CD4-positive, alpha-beta T cell treated with Interleukin-15 for 1 hour (primary cell): ENCODE data around the gene GALR2.
"Not testable (repeated sequence)": the region's sequence is repeated elsewhere in the genome, so short reads cannot be mapped to it uniquely, and the experiment has no call there.

ENCODE experiments used
- DNase-seq: peaks from one replicate; pipeline ENCODE4 v3.0.0-alpha.2; 2020

GALR2 gene

DNA sequence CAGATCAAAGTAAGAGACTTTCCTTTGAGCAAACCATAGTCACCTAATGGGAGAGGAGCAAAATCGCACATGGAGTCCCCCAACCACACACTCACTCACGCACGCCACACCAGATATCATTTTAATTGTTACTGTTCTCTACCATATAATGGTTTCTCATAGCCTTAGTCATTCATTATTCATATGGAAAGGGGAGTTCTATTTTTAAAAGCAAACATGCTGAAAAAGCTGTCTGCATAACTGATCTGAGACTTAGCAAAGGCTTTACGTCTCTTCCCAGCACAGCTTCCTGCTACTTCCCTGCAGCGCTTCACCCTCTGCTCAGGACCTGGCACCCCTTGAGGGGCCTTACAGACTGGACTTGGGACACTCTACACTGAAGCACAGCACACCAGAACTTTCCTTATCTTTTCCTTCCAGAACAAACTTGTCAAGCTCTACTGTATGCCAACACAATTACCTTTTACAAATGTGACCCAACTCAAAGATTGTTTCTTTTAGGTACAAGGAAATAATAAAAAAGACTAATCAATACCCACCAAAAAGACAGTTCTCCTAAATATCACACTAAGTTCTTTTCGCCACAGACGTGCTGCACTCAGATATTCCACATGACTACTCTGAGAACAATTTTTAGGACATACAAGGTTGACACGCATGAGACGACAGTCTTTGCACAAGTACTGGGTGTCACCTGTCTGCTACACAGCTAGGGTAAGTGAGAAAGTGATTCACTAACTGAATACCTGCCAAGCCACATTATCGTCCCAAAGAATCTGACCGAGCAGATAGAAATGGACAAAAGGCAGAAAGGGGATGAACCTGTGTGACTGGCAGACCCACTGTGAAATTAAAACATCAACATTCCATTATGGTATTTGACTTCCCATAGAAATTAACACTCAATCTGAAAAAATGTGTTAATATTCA lies 23.8 kb upstream of the GALR2 start:
- no peak for DNase-seq

DNA sequence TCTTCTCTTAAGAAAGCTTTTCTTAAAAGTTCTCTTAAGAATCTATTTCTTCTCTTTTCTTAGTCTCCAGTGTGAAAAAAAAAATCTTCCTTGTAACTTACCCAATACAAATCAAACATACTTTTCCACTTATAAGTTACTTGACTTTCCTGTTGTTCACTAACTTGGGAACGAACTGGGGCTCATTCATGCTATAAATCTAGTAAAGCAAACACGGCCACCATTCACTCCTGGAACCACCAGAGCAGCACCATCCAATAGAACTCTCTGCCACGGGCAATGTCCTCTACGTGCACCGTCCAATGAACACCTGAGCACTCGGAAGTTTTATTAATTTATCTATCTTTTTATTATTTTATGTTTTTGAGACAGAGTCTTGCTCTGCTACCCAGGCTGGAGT lies 23.0 kb upstream of the GALR2 start:
- no peak for DNase-seq

DNA sequence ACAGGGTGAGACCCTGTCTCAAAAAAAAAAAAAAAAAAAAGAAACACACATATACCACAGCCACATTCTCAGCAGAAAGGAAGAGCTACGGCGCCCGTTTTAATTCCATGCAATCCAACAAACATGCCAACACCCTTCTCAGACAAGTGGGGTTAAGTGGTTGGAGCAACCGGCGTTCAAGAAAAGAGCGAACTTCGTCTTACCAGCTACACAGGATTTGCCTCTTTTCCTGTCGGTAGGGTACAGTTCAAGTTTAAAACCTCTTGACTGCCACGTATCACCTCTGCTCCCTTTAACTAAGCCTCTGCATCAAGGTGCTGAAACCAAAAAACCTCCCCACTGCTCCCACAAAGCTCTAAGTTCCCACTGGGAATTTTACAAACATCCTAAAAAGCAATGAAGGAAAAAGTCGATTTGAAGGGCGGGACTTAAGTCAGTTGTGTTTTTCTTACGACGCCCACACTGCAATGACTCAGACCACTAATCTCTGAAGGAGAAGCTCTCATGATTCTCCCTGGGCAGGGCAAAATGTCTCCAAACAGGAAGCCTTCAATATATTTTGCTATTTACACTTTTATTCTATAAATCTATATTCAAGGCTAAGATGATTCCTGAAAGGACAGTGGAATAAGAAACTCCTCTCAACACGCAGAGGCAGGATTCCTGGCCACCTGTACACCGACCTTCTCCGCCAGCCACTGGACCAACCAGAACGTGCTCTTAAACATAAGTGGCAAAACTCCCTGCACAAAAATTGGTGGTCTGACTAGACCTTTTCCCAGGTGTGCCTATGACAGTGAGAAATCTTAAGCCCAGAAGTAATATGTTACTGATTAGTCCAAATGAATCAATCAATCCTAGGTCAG lies 21.1 kb upstream of the GALR2 start:
- DNase-seq = no peak

DNA sequence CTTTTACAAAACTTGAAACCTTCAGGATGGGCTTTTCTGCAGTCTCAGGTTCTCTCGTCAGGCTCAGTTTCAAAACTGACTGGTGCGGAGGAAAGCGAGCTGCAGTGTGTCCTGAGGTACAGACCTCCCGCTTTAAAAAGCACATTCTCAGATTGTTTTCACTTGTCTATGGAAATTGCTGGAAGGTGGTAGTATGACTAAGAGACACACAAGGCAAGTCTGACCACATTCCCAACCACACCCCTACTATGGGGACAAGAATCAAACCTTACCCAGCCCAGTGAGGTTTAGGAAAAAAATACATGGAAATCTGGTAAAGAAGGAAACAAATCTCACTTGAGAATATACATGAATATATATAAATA lies 20.5 kb upstream of the GALR2 start:
- no peak for DNase-seq

DNA sequence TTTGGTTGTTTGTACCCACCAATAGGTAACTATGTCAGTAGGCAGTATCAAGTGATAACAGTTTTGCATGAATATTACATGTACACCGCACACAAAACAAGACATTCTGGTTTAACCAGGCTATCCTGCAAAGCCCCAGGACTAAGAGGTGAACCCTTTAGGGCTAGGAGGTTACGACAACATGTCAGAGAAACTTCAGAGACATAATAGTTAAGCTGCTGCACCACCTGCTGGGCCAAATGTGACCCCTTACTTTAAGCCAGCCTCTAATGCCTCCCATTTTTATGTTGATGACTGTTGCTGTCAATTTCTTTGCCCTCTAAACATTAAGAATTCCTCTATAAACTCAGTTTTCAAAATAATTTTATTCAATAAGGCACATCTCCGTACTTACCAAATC lies 17.7 kb upstream of the GALR2 start:
- no peak for DNase-seq

DNA sequence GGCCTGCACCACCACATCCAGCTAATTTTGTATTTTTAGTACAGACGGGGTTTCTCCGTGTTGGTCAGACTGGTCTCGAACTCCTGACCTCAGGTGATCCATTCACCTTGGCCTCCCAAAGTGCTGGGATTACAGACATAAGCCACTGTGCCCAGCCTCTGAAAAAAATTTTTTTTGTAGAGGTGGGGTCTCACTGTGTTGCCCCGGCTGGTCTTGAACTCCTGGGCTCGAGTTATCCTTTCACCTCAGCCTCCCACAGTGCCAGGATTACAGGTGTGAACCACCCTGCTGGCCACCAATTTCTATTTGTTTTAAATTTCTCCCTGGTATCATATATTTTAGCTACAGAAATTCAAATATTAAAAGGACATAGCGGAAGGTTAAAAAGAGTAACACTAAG lies 16.3 kb upstream of the GALR2 start:
- not testable (repeated sequence) for DNase-seq

DNA sequence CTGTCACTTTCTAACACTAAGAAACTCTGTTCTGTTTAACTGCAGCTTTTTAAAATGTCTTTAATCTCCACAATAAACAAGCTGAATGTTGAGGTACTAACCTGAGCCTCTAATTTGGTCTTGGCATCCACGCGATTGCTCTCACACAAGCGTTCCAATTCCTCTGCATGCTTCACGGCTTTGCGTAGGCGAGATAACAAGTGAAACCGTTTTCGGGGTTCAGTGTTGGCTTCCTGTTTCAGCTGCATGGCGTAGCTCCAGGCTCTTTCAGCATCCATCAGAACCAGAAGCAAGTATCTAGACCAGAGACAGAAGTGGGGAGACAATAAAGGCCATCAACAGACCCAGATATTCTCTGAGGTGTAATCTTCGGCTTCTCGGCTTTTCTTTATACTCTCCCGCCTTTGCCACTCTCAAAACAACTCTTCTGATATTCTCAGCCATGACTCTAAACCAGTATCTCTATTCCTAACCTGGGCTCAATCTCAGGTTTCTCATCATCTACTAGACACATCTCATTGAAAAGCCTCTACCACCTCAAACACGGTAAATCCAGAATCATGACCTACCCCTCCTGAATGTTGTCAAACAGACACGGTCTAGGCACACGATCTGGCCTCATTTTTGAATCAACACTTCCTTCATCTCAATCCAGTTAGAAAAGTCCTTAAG lies 10.6 kb upstream of the GALR2 start:
- DNase-seq = no peak

DNA sequence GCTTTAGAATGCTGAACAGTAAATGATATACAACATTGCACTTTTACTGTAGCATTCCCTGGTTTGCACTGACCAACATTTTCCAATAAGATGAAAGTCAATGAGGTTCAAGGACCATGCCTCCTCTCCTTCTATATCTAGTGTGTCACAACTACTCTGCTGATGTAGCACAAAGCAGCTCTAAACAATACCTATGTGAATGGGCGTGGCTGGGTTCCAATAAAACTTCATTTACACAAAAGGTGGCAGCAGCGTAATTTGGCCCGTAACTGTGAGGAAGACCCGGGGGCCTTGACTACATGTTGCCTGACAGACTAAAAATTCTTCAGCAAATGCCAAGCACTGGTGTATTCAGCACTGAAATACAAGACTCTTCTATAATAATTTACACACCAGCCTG lies 8.8 kb upstream of the GALR2 start:
- no peak for DNase-seq

DNA sequence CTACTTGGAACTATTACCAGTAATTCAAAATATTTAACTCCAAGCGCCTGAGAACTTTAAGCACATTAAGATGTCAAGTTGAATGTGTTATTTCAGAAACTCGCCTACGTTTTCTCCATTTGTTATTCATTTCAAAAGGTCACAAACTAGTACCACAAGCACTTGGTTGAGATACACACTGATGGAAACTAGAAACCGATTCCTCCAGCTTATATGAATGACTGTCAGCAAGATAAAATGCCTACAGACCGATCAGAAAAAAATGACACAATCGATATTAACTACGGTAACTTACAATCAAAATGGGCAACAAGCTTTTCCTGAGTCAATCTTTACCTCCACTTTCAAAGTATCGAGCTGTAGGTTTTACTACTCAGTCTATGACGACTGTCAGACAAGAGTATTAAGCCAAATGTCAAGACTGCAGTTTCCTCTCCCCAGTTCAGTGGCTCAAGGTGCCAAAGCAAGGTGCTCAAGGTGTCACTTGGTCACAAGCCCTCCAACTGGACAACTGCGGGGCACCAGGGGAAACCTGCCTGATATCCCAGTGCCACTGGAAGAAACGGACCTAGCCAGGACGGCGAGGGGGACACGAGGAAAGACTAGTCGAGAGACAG lies 2.9 kb upstream of the GALR2 start:
- no peak for DNase-seq

DNA sequence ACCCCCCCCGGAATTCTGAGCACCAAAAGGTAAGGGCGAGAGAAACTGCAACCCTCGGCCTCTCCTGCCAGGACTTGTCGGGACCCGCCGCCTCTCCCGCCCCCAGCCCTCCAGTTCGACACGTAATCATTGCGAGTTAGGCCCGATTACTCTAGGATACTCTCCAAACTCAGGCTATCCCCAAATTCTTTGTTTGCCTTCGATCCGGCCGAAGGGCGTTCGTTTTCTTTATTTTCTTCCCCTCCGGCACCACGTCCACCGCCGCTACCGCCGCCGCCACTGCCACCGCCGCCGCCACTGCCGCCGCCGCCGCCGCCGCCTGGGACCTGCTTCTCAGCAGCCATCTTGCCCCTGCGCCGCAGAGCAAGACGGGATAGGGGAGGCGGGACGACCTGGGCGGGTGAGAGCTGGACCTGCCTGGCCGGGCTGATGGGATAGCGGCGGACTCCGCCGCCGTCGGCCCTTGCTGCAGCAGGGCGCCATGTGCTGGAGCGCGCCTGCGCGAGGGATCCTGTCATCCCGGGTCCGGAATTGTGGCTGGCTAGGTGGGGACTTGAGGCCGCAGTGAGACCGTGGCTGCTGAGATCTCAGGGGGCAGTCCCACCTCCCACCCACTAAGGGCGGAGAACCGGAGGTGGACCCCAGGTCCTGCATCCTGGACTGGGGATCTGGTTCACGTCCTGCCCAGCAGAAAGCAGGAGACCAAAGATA lies 2.3 kb upstream of the GALR2 start, which contains the start of gene SRP68:
Gene SRP68, minus strand, starts transcription at position 370 of the 711 bp plus-strand sequence. Its CDS starts 26 bp downstream, at position 344.
- peak; percentile 89 for DNase-seq

DNA sequence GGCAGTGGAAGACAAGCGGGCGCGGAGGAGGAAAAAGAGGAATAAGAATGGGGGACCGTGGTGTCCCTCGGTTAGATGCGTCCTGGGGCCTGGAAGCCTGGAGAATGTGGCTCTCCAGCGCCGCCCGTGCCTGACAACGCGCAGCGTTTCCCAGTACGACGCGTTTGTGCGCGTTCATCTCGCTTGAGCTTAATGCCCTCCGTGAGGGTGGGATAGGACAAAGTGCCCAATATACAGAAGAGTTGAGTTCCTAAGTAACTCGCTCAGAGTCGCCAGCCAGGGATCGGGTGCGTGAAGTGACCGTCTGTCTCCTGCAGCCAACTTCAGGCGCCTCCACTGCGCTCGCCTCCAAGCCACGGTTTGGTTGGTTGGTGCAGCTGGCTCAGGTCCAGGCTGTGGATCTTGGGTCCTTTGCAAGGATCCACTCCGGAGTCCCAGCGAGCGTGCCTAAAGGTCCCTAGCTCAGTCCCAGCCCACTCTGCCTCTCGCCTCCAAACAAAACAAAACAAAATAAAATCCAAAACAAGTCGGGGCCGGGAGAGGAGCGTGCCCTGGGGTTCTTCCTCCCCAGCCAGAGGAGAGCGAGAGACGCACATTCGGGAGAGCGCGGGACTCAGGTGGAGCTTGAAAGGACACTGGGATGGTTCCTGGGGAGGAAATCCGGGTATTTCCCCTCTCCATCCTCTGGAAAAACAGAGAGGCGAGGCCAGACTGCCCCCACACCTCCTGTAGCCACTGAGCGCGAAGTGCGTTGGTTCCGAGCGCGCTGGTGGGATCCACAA lies 974 bp downstream of the GALR2 start:
- no peak for DNase-seq

DNA sequence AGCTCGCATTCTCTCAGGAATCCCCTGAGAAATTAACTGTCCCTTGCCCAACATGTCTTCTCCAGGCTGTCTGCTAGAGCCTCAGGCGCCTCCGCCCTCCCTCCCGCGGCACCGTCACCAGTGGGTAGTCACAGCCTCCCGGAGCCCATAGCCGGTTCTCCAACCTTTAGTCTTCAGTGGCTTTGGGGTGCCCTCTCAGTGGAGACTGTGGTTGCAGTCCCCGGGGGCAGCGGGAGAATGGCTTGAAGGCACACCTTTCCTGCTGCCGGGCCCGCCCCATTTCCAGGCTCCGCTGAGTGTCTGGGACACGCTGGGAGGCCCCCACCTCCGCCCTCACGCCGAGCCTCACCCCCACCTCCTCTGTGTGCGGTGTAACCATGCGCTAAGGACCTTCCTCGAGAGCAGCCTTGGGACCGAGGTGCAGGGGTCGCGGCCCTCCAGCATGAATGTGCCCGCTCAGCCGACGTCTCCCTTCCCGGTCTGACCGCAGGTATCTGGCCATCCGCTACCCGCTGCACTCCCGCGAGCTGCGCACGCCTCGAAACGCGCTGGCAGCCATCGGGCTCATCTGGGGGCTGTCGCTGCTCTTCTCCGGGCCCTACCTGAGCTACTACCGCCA lies 1.7 kb downstream of the GALR2 start:
- no peak for DNase-seq

DNA sequence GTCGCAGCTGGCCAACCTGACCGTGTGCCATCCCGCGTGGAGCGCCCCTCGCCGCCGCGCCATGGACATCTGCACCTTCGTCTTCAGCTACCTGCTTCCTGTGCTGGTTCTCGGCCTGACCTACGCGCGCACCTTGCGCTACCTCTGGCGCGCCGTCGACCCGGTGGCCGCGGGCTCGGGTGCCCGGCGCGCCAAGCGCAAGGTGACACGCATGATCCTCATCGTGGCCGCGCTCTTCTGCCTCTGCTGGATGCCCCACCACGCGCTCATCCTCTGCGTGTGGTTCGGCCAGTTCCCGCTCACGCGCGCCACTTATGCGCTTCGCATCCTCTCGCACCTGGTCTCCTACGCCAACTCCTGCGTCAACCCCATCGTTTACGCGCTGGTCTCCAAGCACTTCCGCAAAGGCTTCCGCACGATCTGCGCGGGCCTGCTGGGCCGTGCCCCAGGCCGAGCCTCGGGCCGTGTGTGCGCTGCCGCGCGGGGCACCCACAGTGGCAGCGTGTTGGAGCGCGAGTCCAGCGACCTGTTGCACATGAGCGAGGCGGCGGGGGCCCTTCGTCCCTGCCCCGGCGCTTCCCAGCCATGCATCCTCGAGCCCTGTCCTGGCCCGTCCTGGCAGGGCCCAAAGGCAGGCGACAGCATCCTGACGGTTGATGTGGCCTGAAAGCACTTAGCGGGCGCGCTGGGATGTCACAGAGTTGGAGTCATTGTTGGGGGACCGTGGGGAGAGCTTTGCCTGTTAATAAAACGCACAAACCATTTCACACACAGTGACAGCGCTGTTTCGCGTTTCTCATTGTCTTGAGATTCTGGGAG lies 2.4 kb downstream of the GALR2 start:
- DNase-seq = peak; percentile 69

DNA sequence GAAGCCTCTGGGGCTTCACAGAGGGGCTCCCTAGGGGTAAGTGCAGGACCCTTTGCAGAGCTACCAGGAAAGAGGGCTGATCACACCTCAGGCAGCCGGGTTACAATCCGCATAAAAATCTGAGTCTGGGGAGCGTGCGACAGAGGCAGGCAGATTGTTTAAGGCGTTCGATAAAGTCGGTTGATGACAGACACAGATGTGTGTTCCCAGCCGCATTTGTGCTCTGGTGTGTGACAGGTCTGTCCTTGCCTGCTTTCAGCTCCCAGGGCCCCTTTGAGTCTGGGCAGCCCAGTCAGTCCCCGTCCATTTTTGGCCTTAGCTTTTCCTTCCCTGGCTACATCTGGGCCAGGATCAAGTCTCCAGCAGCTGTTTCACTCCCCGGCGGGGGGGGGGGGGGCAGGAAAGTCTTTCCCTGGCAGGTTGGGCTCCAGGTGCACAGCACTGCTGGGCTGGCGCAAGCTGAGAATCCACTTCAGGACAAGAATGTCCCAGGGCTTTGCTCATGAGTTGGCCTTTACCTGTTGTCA lies 3.1 kb downstream of the GALR2 start:
- no peak for DNase-seq

DNA sequence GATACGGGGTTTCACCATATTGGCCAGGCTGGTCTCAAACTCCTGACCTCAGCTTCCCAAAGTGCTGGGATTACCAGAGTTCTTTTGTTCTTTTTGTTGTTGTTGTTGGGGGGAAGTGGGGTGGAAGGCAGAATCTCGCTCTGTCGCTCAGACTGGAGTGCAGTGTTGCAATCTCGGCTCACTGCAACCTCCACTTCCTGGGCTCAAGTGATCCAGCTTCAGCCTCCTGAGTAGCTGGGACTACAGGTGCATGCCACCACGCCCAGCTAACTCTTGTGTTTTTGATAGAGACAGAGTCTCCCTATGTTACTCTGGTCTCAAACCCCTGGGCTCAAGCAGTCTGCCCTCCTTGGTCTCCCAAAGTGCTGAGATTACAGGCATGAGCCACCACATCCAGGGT lies 3.8 kb downstream of the GALR2 start:
- DNase-seq = not testable (repeated sequence)

DNA sequence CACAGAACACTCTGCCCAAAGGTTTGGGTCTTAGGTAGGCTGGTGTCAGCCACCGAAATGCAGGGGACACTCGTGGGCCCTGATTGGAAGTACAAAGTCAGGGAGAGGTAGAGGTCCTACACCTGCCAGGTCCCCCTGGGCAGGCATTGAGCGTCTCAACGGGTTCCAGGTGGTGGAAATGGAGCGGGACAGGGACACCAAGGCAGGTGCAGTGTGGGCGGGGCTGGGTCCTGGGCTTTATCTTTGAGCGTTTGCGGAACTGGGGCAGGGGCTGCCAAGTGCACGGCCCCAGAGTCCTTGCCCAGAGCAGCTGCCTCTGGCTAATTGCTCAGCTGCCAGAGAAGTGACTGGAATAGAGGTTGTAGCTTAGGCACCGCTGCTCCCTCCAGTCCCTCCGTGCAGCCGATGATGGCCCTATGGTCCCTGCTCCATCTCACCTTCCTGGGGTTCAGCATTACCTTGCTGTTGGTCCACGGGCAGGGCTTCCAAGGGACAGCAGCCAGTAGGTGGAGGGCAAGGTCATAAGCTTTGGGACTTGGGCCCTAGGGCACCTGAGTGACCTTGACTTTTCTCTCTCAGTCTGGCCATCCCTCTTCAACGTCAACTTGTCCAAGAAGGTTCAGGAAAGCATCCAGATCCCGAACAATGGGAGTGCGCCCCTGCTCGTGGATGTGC lies 4.4 kb downstream of the GALR2 start, which contains the start of gene ZACN:
Gene ZACN, plus strand, starts transcription at position 323 of the 675 bp plus-strand sequence. Its CDS starts 83 bp downstream, at position 406.
- DNase-seq = no peak

DNA sequence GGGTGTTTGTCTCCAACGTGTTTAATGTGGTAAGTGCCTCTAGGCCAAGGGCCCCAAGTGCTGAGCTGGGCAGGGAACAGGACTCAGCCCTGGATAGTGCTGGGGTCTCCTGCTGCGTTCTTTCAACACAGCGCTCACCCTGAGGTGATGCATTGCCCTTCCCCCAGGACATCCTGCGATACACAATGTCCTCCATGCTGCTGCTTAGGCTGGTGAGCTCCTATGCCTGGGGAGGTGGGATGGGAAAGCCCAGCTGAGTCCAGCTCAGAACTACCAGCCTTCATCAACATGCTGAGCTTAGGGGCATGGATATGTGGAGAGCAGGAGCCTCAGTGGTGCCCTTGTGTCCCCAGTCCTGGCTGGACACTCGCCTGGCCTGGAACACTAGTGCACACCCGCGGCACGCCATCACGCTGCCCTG lies 5.0 kb downstream of the GALR2 start:
- DNase-seq = no peak

DNA sequence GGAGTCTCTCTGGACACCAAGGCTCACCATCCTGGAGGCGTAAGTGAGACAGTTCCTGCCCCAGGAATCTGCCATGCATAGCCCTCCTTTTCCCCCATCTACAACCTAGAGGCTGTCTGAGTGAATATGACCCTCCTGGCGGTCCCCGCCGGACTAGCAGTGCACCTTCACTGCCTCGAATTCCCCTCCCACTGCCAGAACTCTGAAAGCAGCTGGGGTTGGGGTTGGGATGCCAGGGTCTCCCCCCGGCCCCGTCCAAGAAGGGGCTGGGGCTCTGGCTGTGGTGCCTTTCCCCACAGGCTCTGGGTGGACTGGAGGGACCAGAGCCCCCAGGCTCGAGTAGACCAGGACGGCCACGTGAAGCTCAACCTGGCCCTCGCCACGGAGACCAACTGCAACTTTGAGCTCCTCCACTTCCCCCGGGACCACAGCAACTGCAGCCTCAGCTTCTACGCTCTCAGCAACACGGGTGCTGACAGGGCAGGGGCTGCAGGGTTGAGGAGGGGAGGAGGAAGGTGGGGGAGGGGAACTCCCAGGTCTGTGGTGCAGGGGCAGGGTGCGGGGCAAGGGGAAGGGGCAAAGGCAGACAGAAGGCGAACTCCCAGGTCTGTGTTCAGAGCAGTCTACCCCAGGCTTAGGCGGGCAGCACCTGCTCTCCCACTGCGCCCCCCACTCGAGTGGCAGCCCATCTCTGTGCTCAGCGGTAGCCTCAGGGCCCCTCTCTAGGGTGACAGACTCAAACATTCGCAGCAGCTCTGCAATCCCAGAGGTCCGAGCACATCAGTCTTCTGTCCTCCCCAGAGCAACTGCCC lies 5.6 kb downstream of the GALR2 start:
- no peak for DNase-seq
